NCI-H1930 (cell line): ENCODE measurements around the gene MOV10.
"Not testable (repeated sequence)": the region's sequence is repeated elsewhere in the genome, so short reads cannot be mapped to it uniquely, and the experiment has no call there.

Source experiments
- DNase-seq, 2 experiments: peaks; one replicate each; lab custom pipeline; 2025; lab: John Stamatoyannopoulos, UW

Gene MOV10

GRCh38 chr1:112674440-112674985 is at the start of gene MOV10:
TSS of gene MOV10 (plus strand) at chr1:112674659. CDS start at chr1:112674913, 254 bp downstream.
- DNase-seq = peak; percentile 25 to 55

- DNase-seq = no peak
Measured at GRCh38 chr1:112625696-112626095, 48.8 kb upstream of the MOV10 start.

DNA sequence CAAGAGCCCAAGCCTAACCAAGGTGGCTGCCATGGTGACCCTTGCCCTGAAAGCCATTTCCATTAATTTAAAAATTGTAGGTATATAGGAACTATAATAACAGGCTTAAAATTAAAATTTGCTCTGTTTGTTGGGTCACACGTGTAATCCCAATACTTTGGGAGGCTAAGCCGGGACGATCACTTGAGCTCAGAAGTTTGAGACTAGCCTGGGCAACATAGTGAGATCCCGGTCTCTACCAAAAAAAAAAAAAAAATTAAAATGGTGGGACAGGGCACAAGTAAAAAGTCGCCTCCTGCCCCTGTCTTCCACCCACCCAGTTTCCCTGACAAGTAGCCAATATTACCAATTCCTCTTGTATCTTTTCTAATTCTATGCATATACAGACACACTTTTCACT is 48.3 kb upstream of the MOV10 start:
- DNase-seq = no peak

GRCh38 chr1:112626887-112627286 is 47.6 kb upstream of the MOV10 start:
- DNase-seq = no peak

GRCh38 chr1:112628516-112628915 is 45.9 kb upstream of the MOV10 start:
- DNase-seq = no peak

DNA sequence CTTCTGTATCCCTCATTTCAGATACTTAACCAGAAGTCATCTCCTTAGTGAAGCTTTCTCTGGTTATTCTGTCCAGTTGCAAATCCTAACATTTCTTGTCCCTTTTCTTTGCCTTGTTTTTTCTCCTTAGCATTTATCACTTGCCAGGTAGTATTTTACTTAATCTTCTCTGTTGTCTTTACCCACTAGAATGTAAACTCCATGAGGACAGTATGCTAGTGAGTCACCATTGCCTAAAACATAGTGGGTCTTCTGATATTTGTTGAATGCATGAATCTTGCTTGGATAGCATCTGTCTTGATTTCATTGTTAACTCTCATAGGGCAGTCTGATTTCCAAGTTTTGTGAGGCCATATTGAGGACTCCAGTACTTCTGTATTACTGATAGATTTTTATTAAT is 45.2 kb upstream of the MOV10 start:
- no peak for DNase-seq

- DNase-seq = no peak
Measured at GRCh38 chr1:112633628-112634027, 40.8 kb upstream of the MOV10 start.

DNA sequence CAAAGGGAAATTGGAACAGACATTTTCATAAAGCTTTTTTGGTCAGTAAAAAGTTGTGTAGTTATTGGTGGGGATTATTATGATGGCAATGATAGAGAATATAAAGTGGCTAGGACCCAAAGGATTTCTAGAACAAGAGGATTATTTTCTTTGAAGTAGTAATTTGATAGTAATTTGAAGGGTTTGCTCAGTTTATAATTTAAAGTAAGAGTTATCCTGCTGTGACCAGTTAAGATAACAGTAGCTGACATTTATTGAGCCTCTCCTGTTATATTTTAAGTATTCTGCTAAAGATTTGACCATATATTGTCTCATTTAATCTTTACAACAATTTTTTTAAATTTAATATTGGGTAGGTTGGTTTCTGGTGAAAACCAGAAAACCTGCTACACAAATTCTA is 40.1 kb upstream of the MOV10 start:
- no peak for DNase-seq

DNA sequence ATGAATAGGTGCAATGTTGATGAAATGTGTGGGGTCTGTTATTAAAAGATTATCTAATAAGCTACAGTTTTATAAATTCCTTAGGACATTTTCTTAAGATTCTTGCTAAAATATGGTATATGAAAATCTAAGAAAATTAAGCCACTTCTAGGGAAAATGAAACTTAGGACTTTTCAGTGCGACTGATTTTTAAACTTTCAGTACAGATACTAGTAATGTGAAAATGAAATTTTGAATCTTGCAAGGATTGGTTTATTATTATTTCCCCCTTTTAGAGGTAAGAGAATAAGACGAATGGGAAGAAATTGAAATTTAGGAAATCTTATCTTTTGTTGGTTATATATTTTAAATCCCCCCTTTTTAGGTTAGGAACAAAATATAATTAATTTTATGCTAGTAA is 38.4 kb upstream of the MOV10 start:
- DNase-seq = no peak

GRCh38 chr1:112636597-112637253 is 37.7 kb upstream of the MOV10 start:
- no peak for DNase-seq

DNA sequence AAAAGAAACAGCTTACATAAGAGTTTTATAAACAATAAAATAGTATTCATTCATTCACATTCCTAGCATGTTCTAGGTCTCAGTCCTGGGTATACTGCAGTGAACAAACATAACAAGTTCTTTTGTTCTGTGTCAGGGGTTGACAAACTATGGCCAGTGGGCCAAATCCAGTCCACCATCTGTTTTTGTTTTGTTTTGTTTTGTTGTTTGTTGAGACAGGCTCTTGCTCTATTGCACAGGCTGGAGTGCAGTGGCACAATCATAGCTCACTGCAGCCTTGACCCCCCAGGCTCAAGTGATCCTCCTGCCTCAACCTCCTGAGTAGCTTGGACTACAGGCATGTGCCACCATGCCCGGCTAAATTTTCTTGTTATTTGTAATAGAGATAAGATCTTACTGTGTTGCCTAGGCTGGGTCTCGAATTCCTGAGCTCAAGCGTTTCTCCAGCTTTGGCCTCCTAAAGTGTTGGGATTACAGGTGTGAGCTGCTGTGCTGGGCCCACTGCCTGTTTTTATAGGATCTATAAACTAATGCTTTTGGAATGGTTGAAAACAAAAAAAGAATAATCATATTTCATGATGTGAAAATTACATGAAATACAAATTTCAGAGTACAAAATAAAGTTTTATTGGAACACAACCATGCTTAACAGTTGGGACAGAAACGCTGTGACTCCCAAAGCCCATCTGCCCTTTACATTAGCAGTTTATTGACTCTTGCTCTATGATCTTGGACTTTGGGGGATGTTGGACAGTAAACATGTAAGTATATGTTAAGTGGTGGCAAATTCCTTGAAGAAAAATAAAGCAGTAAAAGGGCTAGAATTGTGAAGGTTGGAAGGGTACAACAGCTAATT is 37.0 kb upstream of the MOV10 start:
- DNase-seq = no peak

DNA sequence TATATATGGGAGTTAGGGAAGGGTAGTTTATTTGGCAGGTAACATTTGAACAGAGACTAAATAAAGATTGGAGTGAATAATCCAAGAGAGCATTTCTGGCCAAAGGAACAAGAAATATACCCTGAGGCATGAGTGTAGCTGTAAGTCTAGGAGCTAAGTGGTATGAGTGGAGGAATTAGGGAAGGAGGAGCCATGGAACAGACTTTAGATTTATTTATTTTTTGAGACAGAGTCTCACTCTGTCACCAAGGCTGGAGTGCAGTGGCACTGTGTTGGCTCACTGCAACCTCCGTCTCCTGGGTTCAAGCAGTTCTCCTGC is 36.4 kb upstream of the MOV10 start:
- DNase-seq = no peak

DNA sequence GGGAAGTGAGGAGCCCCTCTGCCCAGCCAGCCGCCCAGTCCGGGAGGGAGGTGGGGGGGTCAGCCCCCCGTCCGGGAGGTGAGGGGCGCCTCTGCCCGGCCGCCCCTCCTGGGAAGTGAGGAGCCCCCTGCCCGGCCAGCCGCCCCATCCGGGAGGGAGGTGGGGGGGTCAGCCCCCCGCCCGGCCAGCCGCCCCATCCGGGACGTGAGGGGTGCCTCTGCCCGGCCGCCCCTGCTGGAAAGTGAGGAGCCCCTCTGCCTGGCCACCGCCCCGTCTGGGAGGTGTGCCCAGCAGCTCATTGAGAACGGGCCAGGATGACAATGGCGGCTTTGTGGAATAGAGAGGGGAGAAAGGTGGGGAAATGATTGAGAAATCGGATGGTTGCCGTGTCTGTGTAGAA is 34.0 kb upstream of the MOV10 start:
- DNase-seq = not testable (repeated sequence)

DNA sequence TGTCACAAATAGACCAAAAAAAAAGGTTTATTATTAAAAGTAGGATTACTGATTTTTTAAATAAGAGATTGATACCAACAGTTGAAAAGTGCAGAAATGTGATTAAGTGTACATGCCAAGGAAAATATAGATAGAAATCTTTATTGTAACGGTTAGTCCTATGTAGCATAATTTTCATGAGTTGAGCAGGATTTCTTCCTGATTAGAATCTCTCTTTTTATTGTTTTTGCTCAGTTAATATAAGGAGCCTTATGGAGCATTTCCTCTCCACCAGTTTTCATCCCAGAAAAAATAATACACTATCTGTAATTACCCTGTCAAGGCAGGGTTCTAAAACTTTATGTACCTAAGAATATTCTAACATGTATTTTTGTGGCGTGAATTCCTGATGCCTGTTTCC is 31.4 kb upstream of the MOV10 start:
- DNase-seq = no peak

DNA sequence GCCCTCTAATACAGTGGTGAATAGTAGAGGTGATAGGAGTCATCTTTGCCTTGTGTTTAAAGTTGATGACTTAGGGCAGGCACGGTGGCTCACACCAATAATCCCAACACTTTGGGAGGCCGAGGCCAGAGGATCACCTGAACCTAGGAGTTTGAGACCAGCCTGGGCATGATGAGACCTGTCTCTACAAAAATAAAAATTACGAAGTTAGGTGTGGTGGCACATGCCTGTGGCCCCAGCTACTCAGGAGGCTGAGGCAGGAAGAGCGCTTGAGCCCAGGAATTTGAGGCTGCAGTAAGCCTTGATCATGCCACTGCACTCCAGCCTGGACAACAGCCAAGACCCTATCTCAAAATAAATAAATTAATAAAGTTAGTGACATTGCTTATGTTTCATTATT is 28.2 kb upstream of the MOV10 start:
- DNase-seq = no peak

GRCh38 chr1:112651205-112651604 is 23.3 kb upstream of the MOV10 start:
- no peak for DNase-seq

DNA sequence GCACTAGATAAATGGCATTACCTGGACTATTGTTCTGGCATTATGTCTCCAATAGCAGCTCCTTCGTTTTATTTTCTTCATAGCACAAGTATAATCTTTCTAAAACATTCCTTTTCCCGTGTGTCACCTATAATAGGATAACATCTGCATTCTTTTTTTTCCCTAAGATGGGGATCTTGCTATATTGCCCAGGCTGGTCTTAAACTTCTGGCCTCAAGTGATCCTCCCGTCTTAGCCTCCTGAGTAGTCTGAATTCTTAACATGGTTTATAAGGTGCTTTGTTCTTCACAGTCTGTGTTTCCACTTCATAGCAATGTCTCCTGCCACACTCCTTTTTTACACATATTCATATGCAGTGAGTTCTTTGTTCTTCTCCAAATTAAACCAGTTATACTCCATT is 8.6 kb upstream of the MOV10 start:
- no peak for DNase-seq

DNA sequence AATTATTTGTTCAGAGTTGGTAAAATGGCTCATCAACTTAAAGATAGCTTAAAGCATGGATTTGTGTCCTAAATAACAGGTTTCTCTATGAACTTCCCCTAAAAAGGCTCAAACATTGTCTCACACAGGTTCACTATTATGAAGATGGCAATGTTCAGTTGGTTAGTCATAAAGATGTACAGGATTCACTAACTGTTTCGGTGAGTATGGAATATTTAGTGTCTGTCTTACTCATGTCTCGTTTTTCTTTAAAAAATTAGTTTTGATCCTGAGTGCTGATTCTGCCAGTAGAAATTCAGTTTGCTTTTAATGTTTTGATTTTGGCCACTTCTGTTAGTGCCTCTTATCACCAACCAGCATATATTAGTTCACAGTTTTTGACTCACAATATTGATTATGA is 7.5 kb upstream of the MOV10 start:
- no peak for DNase-seq

DNA sequence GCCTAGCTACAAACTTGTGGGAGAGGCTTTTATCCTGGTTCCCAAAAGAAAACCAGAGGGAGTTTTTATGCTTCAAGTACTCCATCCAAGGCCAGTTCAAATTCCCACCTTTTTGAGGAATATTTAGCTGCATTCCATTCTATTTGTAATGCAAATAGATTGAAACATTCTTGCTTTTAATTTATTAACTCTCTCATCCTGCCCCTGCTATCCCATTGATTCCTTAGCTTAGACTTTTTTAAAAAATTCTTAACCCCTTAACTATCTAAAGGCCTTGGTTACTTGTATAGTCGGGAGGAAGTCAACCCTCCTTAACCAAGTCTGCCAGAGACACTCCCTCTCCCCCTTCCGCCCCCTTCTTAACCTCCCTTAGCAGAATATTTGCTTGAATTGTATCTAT is 2.5 kb upstream of the MOV10 start:
- no peak for DNase-seq

GRCh38 chr1:112672842-112673241 is 1.6 kb upstream of the MOV10 start:
- DNase-seq = no peak

DNA sequence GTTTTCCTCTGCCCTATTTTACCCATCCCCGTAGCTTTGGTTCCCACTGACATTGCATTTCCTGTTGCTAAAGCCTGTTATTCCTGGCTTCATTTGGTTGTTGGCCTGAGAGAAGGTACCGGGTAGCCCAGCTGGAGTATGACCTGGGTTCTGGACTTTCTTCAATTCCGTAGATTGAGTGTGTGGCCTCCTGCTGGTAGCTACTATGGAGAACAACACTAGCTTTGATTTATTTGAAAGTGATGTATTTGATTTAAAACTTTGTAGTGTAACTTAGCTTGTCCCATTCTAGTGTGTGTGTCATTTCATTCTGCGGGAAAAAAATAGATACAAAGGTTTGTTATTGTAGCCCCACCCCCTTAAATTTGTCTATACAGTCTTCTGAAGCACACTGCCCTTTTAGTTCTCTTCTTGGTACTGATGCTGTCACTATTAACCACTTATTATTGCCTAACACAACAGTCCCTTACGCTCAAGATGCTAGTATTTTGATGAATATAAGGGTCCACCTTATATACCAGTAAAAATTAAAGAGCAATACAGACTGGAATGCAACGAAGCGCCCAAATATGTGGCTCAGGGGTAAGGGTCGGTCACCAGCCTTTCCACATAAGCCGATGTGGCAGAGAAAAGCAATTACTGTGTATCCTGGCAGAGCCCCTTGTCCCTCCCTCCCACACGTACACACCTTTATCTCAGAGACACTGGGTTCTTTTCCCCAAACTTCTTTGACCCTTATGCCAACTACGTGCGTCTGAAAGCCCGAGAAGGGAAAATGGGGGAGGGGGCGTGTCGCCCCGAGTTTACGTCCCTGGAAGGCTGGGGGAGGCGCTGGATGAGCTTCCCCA is 643 bp upstream of the MOV10 start:
- DNase-seq = peak in 1 of 2 experiments; percentile 6

DNA sequence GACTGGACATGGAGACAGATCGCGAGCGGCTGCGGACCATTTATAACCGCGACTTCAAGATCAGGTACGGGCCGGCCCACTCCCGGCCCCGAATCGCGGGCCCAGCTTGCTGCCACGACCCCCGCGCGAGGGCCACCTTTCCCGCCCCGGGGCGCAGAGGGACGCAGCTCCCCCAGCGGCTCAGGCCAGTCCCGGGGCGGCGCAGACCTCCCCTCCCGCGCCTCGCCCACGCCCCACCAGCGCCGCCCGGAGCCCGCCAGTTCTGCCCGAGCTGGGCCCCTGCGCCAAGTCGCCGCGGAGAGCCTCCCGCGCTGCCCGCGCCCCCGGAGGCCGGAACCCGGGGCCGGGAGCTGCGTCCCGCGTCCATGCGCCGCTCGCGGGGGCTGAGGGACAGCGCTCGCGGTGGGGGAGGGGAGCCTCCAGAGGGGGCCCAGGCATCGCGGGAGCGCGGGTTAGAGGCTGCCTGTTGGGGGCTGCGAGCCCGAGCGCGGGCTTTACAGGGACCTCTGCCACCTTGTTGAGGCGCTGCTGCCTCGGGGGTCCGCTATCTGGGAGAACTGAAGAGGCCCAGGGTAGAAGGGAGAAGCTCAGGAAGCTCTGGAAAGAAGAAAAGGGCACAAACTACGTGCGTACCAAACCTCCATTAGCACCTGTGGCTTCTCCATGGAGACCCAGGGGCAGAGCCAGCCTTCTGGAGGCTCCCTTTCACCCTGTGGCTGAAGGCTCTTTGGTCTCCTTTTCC is 698 bp downstream of the MOV10 start:
- DNase-seq = peak; percentile 58 to 62
